Smooth muscle cell of the brain vasculature (primary cell): Measurements from ENCODE around the gene NTRK3.

Source experiments
- DNase-seq: peaks from one replicate; pipeline ENCODE4 v3.0.0-alpha.2; 2012; ENCODE audit warnings: low read depth, low spot score

The NTRK3 gene

GRCh38 chr15:88185584-88185983, 71.0 kb downstream of the NTRK3 start:
- no peak for DNase-seq

DNA sequence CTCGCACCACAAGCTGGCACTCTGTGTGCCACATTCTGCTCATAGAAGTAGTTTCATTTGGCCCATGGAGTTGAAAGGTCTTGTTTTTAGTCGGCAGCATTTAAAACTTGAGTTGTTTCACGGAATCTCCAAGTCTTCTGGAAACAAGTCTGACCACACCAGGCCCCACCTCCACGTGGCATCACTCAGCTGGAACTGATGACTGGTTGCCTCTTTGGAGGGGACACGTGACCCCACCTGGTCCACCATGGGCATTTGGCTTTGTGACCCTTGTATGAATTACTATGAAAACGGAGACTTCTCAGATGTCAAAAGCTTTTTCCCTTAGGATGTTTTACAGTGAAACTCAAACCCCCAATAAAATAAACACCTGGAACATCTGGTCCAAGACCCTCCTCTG, 74.9 kb downstream of the NTRK3 start:
- DNase-seq: no peak

GRCh38 chr15:88179562-88179961, 77.0 kb downstream of the NTRK3 start:
- no peak for DNase-seq

GRCh38 chr15:88178631-88179030, 77.9 kb downstream of the NTRK3 start:
- DNase-seq: no peak

- DNase-seq: no peak
Observed at GRCh38 chr15:88177451-88177850, 79.1 kb downstream of the NTRK3 start.

- no peak for DNase-seq
Observed at GRCh38 chr15:88174571-88174970, 82.0 kb downstream of the NTRK3 start.

DNA sequence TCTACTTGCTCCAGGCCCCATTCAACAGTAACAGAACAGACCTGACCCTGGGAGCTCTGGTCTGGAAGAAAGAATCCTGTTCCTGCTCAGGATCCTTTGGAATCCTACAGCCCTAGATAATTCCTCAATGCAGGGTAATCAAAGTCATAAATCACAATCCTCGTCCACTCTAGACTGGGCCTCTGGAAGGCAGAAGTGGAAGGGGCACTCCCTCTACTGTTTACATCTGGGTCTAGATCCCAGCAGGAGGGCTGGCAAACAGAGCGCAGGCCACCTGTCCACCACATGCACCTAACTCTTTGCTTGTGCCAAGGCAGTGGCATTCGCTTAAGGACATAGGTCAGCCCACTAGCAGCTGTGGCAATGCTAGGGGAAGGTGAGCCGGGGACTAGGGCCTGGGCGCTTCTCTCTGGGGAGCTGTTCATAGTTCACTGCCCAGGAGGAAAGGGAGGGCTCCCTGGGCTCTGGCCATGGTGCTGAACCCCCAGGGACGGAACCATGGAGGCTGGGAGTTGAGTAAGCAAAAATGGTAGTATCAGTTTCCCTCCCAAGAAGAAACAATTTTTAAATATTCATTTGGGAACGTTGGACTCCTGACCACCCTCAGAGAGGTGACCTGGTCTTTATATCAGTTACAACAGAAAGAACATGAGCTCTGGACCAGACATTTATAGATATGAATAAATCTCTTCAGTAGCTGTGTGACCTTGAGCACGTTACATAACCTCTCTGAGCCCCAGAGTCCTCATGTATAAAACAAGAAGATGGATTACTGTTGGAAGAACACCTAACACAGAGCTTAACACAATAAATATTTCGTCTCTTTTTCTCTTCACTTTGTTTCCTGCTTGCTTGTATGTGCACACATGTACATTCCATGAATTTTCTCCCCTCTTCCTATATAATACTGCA, 90.2 kb downstream of the NTRK3 start:
- DNase-seq: no peak

GRCh38 chr15:88161636-88162035, 94.9 kb downstream of the NTRK3 start:
- no peak for DNase-seq

- DNase-seq: no peak
Observed at GRCh38 chr15:88155310-88155709, 101.2 kb downstream of the NTRK3 start.

- DNase-seq: no peak
Observed at GRCh38 chr15:88152672-88153071, 103.9 kb downstream of the NTRK3 start.

- DNase-seq: no peak
Observed at GRCh38 chr15:88147760-88148159, 108.8 kb downstream of the NTRK3 start.

- no peak for DNase-seq
Observed at GRCh38 chr15:88144921-88145653, 111.5 kb downstream of the NTRK3 start.

GRCh38 chr15:88142121-88142520, 114.4 kb downstream of the NTRK3 start:
- DNase-seq: no peak

DNA sequence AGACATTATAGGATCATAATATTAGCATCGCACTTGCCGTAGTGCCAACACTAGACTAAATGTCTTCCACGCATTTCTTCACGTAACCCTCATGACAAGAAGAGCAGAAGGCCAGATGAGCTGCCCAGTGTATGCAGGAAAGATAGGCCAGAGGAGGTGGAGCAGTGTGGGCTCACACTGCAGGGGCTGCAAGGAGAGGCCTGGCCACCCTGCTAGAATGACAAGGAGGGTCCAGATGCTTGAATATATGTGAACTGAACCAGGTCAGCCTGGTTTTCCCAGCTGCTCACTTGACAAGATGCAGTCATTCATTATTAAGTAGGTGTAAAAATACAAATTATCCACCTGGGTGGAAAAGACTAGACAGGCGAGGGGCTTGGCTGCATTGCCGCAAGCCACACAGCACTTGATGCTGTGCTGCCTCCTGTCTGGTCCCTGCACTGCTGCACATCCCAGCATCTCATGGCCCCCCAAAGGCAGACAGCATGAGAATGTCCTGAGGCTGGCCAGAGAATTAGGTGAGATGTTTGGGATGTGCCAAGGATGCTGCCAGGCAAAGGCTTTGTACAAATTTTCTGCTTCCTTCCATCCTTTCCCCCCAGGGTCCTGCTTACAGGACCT, 115.2 kb downstream of the NTRK3 start:
- no peak for DNase-seq

DNA sequence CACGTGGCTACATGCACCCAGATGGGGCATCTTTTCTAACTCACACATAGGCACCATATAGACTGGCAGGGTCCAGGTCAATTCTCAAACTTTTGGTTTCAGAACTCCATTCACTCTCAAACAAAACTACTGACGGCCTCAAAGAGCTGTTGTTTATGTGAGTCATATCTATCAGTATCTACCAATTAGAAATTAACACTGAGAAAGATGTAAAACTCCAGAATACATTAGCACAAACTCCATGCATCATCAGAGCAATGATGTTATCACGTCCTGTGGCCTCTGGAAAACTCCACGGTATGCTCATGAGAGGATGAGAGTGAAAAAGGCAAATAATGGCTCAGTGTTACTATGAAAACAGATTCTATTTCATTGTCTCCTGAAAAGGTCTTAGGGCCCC, 116.1 kb downstream of the NTRK3 start:
- DNase-seq: no peak

DNA sequence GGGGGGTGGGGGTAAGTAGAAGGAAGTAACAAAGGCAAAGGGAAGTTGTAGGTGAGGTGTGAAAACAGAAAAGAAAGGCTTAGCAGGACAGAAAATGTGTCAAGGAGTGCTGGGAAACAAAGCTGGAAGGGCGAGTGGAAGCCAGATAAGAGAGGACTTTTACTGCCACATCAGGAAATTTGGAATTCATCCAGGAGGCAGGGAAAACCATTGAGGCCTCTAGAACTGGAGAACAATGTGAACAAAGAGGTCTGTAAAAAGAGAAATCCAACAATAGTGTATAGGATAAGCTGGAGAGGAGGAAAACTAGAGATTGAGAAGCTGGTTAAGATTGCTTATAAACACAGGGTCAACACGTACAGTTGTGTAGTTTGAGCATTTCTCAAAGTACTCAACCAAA, 116.6 kb downstream of the NTRK3 start:
- no peak for DNase-seq

DNA sequence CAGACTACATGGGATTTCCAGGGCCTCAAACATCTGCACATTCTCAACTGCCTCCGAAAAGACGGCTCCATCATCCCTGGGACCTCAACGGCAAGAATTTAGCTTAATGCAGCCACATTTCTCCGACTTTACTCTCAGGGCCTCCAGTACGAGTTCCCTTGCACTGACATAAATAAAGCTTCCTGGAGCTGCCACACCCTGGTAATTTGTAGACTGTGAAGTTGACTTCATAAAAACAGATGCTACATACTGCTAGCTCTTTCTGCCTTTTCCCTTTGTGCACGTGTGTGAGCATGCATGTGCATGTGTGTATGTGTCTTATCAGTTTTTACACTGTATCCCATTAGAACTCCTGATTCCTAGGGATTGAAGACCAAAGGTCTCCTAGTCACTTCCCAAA, 122.7 kb downstream of the NTRK3 start:
- DNase-seq: no peak

GRCh38 chr15:88132499-88132898, 124.0 kb downstream of the NTRK3 start:
- DNase-seq: no peak

- DNase-seq: no peak
Observed at GRCh38 chr15:88131937-88132336, 124.6 kb downstream of the NTRK3 start.

- no peak for DNase-seq
Observed at GRCh38 chr15:88127432-88127790, 129.1 kb downstream of the NTRK3 start.

DNA sequence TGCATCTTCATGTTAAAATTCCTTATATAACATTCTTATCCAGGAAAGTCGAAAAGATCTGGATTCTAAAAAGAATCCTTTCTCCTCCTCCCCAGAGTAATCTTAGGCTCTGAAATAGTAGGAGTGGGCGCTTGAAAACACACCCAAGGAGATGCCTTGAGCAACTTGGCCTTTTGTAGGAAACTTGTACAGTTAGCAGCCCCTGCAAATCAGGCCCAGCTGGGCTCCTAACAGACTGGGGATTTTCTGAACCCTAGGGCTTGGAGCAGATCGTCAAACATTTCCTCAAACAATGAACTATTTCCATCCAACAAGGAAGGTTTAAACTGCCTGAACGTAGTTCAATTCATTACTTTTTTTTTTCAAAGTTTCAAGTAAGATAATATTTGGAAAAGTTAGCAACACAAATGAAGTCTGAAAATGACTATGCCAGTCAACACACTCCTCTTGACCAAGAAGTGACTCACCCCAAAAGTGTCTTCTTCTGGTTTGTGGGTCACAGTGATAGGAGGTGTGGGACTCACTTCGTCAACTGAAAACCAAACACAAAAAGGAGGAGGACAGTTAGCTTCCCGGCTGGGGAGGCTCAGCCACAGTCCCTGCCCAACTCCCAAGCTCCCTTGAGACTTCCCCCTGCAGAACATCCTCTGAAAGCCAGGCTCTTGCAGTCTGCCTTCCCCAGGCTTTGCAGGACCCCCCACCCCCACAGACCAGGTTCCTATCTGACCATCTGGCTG, 129.7 kb downstream of the NTRK3 start:
- DNase-seq: no peak

GRCh38 chr15:88125576-88125975, 131.0 kb downstream of the NTRK3 start:
- no peak for DNase-seq
